ENCODE measurements around the gene KLHL42.

The KLHL42 gene

DNA sequence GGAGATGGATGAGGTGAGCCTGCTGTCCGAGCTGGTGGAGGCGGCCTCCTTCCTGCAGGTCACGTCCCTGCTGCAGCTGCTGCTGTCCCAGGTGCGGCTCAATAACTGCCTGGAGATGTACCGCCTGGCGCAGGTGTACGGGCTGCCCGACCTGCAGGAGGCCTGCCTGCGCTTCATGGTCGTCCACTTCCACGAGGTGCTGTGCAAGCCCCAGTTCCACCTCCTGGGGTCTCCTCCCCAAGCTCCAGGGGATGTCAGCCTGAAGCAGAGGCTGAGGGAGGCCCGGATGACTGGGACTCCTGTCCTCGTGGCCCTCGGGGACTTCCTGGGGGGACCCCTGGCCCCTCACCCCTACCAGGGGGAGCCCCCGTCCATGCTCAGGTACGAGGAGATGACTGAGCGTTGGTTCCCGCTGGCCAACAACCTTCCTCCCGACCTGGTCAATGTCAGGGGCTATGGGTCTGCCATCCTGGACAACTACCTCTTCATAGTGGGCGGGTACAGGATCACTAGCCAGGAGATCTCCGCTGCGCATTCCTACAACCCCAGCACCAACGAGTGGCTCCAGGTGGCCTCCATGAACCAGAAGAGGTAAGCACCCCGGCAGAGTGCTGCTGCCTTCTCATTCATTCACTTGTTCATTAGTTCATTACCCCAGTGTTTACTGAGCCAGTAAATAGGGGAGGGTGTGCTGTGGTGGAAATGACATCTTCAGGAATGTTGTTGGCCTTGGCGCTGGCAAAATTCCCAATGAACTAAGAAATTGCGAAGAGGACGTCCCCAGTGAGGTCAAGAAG is 777 bp downstream of the KLHL42 start:
- DNase-seq, result no peak

DNA sequence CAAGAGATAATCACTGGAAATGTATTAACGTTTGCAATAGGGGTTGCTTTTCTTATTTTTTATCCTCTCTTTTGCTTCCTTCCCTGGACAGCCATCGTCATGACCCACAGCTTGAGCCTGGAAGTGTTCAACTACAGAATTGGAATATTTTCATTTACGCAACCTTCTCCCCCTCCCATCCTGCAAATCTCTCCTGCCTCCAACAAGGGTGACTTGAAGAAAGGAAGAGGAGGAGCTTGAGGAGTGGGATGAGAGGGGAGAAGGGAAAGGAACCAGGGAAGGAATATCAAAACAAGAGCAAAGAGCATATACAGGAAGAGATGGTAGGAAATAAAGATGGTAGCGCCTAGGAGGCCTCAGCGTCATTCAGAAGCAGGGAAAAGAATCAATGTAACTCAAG is 1.6 kb downstream of the KLHL42 start:
- DNase-seq, result no peak

GRCh38 chr12:27782481-27782880 is 2.4 kb downstream of the KLHL42 start:
- no peak for DNase-seq

DNA sequence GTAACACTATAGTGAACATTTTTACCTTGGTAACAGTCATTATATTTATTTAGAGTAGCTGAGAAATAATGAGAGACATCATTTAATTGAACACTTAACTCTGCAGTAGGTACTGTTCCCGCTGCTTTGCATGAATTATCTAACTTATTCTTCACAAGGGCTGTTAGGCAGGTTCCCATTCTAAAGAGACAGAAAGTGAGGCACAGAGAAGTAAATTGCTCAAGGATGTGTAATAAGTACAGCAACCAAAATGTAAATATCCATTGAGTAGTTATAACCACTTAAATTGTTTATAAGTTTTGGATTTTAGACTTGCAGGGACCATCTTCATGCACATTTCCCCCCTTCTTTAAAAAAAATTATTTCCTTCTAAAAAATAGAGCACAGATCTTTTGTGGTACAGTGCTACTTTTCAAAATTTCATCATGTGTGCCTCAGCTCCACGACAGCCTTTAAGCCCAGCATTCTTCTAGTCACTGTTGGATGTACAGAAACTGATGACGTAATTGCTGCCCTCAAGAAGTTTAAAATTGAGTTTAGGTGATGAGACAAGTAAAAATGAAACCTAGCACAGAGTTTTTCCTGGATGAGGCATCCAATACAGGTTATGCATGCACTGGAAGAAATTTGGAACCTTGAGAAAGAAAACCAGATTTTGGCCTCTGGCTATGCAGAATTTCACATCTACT is 6.0 kb downstream of the KLHL42 start:
- no peak for DNase-seq

DNA sequence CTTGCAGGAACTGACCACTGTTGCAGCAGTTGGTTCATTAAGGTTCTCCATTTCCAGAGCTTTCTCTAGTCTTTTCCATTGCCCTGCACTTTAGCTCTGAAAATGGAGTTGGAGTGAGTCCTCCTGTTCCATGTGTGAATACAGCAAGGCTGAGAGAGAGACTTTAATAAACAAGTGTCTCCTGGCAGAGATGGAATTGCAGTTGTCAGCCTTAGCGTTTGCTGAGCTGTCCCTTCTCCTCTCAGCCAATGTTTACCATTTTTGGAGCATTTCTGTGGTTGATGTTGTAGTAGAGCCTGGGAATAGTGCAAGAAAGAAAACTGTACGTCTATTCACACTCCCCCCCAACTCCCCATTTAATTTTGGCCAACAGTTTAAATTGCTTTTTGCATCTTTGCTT is 7.5 kb downstream of the KLHL42 start:
- DNase-seq, result no peak

GRCh38 chr12:27790179-27790578 is 10.1 kb downstream of the KLHL42 start:
- DNase-seq, result no peak

DNA sequence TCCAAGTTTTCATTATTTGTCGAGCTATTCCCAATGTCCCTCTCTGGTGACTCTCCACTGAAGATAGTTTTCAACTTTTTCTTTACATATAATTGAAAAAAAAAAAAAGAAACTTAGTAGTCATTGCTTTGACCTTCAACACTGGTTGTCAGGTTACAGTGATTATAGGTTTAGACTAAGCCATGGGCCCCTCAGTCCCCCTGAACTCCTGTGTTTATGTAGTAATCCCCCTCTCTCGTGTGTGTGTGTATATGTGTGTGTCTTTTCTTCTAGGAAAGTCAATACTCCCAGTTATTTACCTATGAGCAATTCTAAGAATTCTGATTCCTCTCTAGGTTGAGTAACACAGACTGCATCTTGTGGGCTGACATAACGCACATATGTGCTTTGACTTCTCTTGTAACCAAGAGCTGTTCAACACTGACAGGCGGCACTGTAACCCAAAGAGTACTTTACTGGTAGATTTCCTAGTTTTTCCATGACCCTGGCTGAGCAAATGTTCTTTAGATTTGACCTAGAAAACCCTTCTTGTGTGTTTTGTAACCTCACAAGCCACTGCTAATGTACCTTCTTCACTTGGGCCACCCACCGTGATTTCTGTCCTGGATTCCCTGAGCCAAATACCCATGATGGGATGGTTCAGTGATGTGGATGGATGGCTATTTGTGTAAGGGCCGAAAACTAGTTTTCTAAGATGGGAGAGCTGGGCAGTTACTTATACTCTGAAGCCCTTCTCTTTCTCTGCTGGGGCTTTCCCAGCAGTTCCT is 15.0 kb downstream of the KLHL42 start:
- DNase-seq, result no peak

DNA sequence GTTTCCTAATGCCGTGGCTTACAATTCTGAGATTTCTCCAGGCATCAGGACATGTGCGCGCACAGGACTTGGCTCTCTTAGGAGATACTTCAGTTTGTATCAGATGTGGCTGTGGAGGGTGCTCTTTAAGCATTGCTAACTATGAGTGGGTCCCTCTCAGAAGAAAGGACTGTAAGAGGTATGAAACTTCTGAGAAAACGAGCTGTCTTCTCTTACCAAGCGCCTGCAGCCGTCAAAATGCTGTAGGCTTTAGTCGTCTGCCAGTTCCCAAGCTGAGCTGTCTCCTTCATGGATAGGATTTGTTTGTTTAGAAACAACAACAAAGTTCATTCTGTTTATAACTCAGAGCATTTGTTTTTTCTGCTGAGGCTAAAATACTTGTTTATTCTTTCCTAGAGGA is 16.1 kb downstream of the KLHL42 start:
- no peak for DNase-seq

DNA sequence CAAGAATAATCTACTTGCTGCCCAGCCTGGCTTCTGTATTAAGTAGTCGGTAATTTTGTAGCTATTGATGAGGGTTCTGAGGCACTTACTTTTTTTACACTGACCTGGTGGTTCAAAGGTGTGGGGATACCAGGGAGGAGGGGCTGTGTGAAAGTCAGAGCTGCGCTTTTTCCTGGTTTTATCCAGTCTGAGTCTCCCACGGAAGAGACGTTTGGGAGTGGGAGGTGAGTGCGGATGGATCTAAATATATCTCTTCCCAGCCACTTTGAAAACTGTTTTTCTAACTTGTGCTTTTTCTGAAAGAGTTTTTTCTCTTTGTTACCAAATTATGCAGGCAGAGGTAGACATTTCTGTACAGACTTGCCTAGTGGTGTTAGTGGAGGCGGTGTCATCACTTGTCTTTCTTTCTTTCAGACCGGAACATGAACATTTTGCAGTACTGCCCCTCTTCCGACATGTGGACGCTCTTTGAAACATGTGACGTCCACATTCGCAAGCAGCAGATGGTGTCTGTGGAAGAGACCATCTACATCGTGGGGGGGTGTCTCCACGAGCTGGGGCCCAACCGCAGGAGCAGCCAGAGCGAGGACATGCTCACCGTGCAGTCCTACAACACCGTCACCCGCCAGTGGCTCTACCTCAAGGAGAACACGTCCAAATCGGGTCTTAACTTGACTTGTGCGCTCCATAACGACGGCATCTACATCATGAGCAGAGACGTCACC is 17.4 kb downstream of the KLHL42 start:
- DNase-seq, result no peak

- no peak for DNase-seq
Measured at GRCh38 chr12:27800819-27801218, 20.8 kb downstream of the KLHL42 start.

DNA sequence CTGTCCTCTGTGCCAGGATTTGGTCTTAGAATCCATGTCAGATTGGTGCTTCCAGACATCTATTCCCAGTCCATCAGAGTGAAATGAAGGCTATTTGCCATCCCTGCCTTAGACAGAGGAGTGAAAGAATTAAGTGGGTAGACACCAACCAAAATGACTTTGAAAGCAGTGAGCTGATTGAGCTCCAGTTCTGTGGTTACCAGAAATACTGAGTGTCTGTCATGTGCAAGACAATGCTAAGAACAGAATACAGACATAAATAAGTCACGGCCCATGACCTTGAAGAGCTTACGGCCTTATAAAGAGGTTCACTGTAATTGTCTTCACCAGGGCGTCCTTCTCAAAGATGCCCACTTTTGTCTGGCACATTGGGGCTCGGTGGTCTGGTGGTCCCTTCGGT is 21.6 kb downstream of the KLHL42 start:
- DNase-seq, result no peak

GRCh38 chr12:27802511-27802910 is 22.5 kb downstream of the KLHL42 start:
- DNase-seq, result no peak

DNA sequence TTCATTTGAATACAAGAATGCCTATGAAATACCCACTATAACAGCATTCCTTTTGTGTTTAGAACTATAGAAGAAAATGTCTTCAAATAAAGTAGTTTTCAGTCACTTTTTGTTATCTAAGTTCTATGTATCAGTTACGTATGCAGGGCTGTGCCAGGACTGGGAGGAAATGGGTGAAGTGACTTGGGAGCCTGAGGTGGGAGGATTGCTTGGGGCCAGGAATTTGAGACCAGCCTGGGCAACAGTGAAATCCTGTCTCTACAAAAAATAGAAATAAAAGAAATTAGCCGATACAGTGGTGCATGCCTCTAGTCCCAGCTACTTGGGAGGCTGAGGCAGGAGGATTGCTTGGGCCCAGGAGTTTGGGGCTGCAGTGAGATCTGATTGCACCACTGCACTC is 22.9 kb downstream of the KLHL42 start:
- DNase-seq, result no peak

GRCh38 chr12:27805238-27805637 is 25.2 kb downstream of the KLHL42 start:
- DNase-seq, result no peak

DNA sequence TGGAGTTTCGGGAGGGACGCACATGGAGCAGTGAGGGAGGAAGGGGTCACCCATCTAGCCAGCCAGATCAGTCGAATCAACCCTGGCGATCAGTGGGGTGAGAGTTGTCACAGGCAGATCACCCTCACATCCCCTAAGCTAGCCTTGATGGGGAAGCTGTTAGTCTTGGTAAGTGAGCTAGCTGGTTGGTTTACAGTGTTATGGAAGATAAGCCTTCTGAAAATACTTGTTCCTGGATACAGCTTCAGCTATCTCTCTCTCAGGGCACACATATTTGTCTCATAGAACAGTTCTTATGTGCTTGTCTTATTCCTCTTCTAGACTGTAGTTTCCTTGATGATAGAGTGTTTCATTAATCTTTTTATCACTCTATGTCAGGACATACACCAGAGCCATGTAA is 26.2 kb downstream of the KLHL42 start:
- no peak for DNase-seq

DNA sequence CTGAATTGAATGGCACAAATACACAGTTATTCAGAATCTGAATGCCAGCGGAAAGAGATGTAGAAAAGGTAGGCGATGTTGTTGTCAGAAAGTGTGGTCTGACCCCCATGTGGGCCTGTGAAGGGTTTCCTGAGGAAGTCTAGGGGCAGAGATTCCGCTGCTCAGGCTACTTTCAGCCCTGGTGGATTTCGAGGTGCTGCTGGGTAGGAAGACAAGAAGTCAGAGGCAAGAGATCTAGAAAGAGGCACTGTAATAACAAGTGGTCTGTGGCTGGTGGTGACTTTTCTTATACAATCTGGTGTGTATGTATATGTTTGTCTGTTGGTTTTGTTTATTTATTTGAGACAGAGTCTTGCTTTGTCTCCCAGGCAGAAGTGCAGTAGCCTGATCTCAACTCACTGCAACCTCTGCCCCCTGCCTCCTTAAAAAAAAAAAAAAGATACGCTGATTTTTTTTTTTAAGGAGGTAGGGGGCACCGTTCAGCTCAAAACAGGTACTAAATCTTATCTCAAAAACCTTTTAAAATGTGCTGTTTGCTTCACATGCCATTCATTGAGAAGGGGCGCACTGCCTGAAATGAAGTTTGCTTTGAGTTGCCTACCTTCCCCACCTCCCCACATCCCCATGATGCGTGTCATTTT is 27.1 kb downstream of the KLHL42 start:
- DNase-seq, result no peak

GRCh38 chr12:27808841-27809240 is 28.8 kb downstream of the KLHL42 start:
- no peak for DNase-seq

GRCh38 chr12:27810756-27811155 is 30.7 kb downstream of the KLHL42 start:
- no peak for DNase-seq

DNA sequence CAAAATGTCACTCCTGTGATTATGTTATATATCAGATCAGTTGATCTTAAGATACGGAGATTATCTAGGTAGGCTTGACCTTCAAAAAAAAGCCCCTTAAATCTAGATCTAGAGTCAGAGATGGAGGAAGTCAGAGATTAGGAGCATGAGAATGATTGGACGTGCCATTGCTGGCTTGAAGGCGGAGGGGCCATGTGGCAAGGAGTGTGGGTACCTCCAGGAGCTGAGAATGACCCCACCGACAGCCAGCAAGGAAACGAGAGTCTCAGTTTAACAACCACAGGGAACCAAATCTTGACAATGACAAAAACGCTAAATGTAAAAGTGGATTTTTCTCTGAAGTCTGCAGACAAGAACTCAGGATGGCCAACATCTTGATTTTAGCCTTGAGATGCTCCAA is 32.5 kb downstream of the KLHL42 start:
- DNase-seq, result no peak

DNA sequence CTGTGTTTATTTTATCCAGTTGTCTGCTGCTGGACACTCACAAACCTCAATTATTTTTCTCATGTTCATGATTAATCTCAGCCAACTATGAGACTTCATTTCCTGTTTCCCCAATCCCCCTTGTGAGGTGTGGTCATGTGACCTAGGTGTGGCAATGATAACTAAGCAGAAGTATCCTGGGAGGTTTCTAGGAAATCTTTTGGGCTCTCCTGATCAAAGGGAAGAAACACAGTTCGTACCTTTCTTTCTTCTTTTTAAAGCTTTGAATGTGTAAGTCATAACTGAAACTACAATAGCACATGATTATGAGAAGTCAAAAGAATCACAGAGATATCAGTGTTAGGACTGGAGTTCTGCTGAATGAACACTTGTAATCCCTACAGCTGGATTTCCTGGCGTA is 34.4 kb downstream of the KLHL42 start:
- DNase-seq, result no peak

DNA sequence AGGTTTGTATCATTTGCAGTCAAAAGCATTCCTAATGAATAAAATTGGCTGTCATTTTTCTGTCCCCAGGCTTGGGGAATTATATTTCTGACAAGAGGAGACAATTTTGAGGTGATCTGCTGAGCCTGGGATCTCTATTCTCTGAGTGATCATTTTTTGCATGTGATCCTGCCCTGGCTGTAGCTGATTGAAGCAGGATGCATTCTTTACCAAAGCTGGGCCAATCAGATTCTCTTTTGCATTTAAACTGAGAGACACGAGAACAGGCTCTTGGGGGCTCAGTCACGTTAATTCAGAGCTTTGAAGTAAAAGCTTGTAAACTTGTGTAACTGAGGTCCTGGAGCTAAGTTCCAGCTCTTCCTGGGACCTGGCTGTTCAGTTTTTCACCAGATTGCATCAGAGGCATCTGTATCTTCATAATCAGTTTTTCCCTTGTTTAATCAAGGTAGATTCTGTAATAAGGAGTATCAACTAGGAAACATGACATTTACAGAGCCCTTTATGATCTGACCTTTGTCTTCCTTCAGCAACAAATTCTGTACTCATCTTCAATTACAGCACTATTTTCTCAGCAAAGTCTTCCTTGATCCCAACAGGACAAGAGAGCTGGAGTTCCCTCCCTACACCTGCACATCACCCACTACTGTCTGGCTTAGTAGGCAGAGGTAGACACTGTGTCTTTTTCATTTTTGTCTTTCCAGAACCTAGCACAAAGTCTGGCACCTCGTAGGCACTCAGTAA is 35.0 kb downstream of the KLHL42 start:
- no peak for DNase-seq

DNA sequence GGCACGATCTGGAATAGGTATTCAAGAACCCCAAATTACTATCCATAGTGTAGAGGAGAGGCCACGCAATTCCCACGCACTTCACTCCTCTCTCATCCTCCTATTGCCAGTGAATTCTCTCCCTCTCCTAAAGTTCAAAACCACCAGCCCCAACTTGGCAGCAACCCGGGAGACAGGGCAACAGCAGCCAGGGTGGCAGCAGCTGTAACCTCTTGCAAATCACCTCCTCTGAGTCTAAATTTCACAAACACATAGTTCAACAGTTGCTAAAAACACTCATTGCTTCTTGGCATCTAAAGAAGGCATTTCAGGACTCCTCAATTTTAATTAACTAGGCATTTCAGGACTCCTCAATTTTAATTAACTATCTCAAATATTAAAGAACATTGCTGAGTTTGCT is 37.7 kb downstream of the KLHL42 start:
- no peak for DNase-seq
